Activated CD4-positive, alpha-beta T cell treated with anti-CD3 and anti-CD28 coated beads, Interleukin-2, amount 50 U/mL, for 48 hours (primary cell): ENCODE measurements around the gene AARS2.
A peak's percentile ranks its signal among the peaks of the same experiment; 100 is the strongest.

Source experiments
- DNase-seq, 2 experiments: peaks; one replicate each; pipeline ENCODE4 v3.0.0-alpha.2; 2020

Gene AARS2

DNA sequence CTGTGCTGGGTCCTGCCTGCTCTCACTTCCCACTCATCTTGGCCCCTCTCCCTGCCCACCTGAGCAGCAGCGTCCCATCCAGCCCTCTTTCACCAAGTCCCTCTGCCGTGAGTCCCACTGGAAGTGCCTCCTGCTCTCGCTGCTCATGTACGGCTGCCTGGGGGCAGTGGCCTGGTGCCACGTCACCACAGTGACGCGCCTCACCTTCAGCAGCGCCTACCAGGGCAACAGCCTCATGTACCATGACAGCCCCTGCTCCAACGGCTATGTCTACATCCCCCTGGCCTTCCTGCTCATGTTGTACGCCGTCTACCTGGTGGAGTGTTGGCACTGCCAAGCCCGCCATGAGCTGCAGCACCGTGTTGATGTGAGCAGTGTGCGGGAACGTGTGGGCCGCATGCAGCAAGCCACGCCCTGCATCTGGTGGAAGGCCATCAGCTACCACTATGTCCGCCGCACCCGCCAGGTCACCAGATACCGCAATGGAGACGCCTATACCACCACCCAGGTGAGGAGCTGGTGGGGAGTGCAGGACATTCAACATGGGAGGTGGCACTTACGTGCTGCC, 40.1 kb downstream of the AARS2 start:
- DNase-seq, result no peak

DNA sequence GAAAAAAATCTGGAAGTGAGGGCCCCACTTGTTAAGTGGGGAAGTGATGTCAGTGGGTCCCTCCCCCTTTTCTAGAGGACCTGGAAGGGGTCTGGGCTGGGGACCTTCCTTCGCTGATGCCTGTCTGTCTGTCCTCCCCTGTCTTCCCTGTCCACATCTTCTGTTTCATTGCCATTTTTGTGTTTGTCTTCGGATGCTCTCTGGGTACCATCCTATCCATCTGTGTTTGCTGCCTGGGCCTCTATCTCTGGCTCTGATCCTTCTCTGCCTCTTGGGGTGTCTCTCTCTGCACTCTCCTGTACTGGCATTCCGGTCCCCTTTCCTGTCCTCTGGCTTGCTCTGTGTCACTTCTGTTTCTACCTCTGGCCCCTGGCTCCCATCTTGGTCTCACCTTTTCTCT, 40.6 kb downstream of the AARS2 start:
- no peak for DNase-seq

DNA sequence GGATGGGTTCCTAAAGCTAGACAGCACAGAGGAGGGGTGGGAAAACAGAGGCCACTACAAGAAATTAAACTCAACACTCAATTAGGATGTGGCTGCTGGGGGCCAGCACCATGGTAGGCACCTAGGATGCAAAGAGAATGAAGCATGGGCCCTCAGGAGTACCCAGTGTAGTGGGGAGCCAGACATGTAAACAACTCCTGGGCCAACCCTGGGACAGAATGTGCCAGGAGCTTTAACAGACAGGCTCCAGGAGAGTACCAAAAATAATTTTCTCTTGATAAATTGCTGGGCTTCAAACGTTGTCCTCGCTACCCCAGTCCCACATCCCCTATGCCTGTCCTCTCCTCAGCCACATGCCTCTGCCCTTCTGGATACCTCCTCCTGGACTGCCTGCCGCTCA, 41.2 kb downstream of the AARS2 start:
- DNase-seq, result no peak

DNA sequence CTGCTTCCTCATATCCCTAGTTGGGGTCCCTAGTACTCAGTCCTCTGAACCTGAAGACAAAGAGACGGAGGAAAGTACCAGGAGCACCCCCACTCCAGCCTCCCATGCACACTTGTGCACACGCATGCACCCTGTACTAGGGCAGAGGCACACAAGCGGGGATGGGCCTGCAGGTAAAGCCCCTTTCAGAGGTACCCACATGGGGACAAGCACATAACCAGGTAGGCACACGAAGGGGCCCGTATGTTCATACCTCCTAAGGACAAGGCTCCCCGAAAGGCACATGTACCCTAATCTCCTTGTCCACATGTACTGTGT, 41.8 kb downstream of the AARS2 start:
- DNase-seq, result no peak

DNA sequence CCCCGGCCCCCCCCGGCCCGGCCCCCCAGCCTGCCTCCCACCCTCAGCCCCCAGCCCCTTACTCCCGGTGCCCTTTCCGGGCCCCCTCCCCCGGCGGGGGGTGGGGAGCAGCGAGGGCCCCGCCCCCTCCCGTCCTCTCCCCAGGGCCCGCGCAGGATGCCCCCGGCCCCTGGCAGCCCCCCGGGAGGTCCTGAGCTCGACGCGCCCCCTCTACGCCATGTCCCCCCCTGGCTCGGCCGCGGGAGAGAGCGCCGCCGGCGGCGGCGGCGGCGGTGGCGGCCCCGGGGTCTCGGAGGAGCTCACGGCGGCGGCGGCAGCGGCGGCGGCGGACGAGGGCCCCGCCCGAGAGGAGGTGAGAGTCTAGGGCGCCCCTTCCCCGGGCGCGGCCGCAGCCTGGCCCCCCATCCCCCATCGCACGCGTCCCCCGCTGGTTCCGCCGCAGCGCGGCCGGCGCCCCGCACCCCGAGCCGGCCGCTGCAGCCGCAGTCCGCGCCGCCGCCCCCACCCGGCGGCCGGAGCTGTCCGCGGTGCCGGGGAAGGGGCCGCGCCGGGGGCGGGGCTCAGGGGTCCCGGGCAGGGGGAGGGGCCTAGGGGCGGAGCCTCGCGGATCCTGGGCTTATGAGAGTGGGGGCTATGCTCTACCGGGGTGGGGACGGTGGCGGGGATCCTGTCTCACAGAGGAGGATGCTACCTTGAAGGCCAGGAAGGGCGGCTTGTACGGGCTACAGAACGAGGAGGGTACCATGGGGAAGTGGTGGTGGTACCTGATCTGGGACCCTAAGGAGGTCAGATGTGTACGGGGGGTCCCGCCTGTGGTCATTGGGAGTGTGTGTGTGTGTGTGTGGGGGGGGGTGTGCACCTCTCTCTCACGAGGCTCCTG, 42.4 kb downstream of the AARS2 start:
- DNase-seq, result no peak

DNA sequence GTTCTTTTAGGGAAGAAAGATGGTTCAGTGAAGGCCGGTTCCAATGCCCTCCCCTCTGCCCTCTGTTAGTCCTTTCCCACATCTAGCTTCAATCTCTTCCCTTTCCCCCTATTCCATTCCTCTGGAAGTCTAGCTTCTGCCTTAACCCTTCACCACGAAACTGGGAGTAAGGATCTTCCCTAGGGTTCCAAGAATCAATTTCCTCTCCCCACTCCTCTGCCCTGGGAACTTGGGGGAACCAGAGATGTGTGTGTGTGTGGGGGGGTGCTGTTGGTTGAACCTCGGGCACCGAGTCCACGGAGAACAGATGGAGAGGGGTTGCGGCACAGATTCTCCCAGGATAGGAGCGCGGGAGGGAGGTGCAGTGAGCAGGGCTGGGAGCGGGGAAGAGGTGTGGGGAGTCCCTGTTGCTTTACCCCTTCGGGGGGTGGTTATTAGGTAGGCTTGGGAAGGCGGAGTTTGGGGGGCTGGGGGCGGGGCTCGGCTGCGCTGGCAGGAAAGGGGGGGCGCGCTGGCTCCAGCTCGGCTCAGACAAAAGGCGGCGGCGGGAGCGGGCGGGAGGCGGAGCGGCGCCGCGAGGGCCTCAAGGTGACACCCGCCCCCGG, 43.1 kb downstream of the AARS2 start, which contains the start of gene TMEM151B:
TSS of gene TMEM151B (plus strand) at position 530 of the 605 bp plus-strand sequence. CDS start 293 bp downstream, outside the sequence.
- no peak for DNase-seq

DNA sequence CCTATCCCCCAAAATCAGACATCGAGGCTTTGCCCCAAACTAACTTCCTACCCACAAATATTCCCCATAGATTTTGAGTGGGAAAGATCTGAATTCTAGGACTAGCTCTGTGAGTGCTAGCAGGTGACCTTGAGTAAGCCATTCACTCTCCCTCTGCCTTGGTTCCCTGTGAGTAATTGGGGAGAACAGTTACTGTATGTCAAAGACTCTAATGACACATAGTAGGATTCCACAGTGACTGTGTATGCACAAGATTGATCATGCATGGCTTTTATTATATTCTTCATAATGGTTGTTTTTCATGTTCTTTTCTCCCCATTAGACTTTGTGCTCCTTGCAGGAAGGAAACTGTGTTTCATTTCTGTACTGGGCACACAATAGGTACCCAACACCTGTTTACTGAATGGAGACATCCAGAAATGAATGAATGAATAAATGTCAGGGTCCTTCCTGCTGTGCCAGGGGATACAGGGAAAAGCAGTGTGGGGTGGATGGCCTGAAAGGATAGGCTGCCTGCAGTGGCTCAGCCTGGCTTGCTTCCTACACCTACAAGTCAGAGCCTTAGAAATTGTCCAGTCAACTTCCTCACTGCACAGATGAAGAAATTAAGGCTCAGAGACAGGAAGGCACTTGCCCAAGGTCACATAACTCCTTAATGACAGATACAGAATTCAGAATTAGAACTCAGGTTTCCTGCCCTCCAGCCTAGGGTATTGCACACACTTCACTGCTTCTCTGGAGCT, 43.8 kb downstream of the AARS2 start:
- no peak for DNase-seq

DNA sequence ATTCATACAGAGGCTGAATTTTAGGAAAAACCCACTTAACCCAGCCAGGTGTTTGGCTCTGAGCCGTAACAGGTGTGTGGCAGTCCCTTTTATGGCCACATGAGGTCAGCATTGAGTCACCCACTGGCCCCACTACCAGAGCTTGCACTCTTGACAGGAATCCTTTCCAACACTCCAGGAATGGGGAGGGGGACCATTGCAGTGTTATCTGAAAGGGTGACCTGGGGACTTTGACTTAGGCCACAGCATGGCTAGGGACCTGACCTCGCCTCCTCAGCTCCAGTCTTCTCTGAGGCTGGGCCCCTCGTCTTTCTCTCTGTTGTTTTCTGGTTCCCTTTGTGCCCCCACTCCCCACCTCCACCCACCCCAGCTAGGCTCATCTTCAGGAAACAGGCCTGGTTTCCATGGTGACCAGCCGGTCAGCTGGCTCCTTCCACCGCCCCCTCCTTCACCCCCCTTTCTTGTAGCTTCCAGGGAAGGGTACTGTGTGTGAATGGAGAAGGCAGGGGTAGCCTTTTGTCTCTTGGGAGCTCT, 45.0 kb downstream of the AARS2 start:
- peak; percentile 69 to 74 for DNase-seq

DNA sequence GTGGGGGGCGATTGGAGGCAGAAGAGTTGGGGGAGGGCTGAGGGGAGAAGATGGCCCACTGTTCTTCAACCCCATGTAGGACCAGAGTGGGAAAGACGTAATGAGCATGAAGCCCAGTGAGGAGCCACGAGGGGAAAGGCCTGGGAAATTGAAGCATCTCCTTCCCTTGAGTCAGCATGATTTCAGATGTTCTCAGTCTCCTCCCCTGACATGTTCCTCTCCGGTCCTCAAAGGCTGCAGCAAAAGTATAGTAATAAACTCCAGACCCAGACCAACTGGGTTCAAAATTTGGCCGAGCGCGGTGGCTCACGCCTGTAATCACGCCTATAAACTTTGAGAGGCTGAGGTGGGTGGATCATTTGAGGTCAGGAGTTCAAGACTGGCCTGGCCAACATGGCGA, 45.9 kb downstream of the AARS2 start:
- DNase-seq, result no peak

DNA sequence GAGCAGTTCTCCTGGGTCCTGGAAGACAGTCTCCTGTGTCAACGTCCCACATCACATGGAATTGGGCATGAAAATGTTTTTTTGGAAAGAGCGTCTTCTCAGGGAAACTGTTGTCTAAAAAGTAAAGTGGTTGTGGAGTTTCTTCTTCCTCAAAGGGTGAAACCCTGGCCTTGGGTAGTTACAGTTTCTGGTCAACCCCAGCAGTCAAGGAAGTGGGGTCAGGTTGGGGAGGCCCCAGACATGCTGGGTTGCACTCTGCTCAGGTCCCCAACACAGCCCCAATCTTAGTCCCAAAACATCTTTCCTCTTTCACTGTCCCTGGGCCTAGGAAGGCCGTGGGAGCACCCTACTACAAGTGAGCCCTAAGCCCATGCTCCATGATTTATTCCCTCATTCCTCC, 46.8 kb downstream of the AARS2 start:
- no peak for DNase-seq

DNA sequence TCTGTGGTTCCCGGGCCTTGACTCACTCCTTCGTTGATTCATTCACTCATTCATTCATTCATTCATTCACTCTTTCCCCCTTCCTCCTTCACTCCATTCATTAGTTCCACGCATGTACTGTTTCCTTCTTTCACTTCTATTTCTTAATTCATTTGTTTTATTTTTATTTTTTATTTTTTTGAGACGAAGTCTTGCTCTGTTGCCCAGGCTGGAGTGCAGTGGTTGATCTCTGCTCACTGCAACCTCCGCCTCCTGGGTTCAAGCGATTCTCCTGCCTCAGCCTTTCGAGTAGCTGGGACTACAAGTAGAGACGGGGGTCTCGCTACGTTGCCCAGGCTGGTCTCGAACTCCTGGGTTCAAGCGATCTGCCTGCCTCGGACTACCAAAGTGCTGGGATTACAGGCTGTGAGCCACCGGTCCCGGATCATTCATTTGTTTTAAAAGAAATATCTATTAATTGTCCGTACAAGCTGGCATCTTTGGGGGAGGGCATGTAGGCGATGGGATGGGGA, 47.4 kb downstream of the AARS2 start:
- no peak for DNase-seq

DNA sequence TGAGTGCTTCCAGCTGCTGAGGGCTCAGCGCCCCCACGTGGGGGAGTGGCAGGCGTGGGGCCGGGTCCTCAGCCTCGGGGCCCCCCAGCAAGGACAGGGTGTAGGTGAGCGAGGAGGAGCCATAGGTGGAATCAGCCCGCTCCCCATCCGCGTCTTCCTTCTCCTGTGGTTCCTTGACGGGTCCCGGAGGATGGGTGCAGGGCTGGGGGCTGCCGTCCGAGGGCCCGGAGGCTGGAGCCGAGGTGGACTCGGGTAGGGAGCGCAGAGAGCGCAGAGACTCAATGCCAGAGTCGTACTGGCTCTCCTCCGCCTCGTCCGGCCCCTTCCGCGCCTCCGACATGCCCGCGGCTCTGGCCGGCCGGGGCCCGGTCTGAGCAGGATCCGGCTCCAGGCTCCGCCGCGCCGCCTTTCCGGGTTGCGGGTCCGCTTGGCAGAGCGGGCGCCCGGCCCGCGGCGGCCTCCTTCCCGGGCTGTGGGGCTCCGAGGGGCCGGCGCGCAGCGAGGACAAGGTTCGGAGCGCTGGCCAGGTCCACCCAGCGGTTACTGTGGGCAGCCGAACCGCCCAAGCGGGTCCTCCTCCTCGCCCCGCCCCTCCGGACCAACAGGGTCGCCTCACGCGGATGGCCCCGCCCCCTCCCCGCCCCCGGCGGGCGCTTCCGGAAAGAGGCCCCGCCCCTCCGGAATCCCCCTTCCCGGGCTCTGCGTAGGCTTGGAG, 48.0 kb downstream of the AARS2 start, which contains the start of gene NFKBIE:
TSS of gene NFKBIE (minus strand) at position 545 of the 715 bp plus-strand sequence. CDS start at position 340, 205 bp downstream.
- DNase-seq, result peak; percentile 96

DNA sequence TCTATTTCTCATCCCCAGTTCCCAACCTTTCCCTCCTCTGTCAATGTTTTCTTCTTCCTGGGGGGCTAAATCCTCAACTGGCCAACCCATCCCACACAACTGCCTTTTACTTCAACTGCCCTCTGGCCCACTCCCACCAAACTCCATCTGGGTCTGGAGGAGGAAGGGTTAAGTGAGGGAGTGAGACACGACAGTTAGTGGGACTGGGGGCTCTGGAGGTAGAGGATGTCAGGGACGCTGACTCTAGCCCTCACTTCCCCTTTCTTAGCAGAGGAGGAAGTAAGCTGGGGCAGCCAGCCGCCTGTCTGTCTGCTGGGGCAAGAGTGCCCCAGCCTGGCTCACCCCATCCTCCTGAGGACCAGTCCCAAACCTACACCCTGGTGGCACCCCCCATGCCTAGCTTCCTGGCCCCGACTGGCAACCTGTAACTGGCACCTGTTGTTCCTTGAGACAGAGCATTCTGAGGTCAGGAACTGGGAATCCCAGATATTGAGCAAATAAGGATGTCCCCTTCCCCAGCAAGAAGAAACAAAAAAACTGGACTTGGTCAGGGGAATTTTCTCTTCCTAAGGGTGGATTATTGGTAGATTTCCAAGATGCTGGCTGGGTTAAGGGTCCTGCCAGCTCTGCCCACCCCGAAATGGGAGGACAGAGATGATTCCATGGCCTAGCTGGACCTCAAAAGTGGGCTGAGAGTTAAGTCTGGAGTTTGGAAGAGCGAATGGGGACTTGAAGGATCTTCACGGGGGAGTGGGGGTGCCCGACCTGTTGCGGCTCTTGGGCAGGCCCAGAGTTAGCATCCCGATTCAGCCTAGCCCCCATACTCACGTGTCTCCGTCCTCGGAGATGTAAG, 48.8 kb downstream of the AARS2 start:
- DNase-seq, result peak in 1 of 2 experiments; percentile 52

DNA sequence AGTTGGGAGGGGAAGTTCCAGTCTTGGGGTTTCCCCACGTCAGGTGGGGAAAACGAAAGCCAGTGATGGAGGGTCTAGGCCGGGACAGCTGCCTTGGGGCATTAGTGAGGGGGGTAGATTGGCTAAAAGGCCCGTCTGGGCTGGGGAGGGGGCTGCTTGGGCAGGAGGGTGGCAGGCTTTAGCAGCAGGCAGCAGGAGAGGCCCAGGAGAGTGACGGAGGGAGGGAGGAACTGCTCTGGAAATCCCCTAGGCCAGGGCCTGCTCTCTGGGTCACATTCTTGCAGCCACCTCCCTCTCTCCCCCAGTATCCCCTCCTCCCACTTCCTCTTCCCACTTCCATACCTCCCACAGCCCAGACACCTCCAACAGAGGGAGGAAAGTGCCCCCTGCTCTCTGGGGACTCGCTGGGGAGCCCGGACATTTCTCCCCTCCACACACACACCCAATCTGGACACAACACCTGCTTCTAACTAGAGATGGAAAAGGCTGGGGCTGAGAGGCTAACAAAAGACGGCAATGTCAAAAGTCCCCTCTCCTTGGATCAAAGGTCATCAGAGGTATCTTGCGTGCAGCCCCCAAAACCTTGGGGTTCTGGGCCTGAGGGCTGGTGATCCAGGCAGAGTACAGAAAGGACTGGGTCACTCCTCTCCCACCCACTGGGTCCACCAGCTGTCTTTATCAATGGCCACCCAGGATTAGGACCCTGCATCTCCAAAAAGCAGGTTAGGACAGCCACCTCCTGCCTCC, 49.6 kb downstream of the AARS2 start:
- peak in 1 of 2 experiments; percentile 62 for DNase-seq

DNA sequence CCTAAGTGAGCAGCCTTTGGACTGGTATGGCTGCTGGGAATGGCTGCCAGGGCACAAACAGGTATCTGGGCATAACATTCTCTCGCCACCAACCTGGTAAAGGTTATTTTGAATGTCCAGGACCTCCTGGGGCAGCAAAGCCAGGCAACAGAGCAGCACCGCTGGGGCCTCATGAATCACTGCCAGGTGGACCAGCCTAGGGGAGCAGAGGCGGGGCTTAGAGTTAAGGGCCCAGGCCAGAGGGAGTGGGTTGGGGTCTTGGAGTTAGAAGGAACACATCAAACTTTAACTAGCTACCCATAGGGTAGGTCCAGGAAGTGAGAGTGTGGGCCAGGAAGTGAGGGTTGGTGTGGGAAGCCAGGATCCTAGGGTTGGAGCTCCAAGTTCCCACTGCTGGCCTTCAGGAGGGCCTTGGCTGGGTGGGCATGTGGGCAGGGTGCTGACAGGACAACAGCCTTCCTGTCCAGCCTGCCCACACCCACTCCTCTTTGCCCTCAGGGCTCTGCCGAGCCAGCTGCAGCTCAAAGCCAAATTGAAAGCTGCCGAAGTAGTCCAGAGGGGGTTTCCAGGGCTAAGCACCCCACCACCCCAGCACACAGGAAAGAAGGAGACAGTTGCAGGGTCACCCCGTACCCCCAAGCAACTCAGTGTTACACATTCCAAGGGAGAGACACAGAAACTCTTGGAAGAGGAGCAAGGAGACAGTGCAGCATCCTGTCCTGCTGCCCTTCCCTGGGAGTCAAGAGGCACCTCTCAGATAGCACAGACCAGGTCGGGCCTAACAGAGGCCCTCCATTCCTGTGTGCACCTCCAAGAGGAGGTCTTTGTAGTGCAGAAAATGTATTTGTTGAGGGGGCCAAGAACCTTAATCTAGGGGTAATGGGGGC, 50.4 kb downstream of the AARS2 start:
- DNase-seq, result no peak

DNA sequence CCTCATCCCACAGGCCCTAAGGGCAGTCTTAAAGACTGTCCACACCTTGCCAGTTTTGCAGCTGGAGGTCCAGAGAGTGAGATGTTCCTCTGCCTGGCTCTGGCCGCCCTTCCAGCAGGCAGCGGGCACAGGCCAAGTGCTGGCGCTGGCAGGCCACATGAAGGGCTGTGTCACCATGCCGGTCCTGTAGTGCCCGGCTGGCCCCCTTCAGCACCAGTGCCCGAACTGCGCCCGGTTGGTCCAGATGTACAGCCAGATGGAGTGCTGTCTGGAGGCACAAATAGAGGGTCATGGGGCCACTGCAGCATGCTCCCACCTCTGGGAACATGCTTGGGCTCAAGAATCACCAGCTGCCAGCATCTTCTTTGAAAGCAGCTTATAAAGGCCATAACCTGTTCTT, 51.6 kb downstream of the AARS2 start:
- no peak for DNase-seq

DNA sequence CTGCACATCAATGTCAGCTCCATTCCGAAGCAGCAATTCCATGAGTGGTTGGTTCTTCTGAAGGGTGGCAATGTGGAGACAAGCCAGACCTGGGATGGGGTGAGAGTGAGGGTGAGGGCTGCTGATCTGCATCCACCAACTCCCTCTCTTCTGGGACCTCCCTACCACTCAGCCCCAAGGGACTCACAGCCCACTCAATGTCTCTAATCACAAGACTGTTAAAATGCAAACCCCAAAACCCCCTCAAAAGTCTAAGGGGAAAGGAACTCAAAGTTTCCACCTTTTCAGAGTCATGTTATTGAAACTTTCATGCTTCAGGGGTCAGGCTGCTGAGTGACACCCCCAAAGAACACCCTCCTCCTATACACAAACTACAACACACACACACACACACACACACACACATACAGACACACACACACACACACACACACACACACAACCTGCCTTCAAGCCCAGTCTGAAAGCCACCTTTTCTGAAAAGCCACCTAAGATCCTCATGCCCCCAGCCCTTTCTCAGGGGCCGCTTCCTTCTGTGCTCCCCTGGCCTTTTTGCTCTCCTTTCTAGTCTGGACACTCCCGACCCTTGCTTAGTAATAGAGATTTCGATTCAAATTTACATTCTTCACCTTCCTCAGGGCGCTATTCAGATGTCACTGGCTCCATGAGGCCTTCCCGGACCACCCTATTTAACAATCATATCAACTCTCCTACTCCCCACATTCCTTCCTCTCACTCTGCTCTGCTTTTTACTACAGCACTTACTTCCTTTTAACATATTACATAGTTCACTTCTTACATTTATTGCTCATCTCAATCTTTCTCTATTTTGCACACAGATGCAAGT, 52.5 kb downstream of the AARS2 start:
- DNase-seq, result no peak

DNA sequence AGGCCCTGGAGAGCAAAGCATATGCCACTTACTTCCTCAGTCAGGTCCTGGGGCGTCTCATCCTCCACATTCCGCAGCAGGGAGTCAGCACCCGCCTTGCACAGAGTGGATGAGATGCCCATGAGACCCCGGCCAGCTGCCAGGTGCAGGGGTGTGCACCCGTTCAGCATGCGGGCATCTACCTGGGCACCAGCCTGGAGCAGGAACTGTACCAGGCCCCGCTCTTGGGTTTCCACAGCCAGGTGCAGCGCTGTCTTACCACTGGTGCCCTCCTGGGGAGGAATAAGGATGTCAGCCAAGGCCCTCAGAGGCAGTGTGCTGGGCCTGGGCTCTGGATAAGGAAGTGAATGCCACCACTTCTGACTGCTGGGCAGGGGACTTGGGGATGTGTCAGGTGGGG, 53.1 kb downstream of the AARS2 start:
- DNase-seq, result no peak
